HepG2 (cell line): Measurements from ENCODE around the gene EXOC6B. TPM values are rescaled to one million over a fixed set of nuclear protein-coding genes. Genes with fewer than 3 reads are reported as not detected.

Source experiments
- ATAC-seq: fragments of 200-7000 bp; cut with Tn5 transposase; 3 replicates; pipeline ENCODE4 v1.9.1; 2020; ENCODE audit warnings: mild to moderate bottlenecking, moderate library complexity
- BruUV-seq: library from RNA; stranded (reverse); fragments of 400-500 nt; replicated peaks from 2 replicates; lab custom pipeline; 2021; lab: Mats Ljungman, UMichigan
- CTCF ChIA-PET: fragments of 300-600 bp; formaldehyde crosslinking; extraction: SDS; loops from one replicate; lab custom pipeline; 2021; ENCODE audit warnings: low total read pairs, inconsistent platforms, low intra/inter-chr PET ratio; lab: Yijun Ruan, JAX
- POLR2A ChIA-PET: fragments of 350-600 bp; sonication (Branson Sonifier 250); formaldehyde crosslinking; loops from one replicate; lab custom pipeline; 2020; ENCODE audit warnings: antibody characterized with exemption, inconsistent platforms; lab: Yijun Ruan, JAX
- DNase-seq: peaks from one replicate; pipeline ENCODE4 v3.0.0-alpha.2; 2015; ENCODE audit warnings: low spot score
- FAIRE-seq: peaks from 3 replicates; lab custom pipeline; 2011; peaks lifted over from hg19 to GRCh38; lab: Jason Lieb, UNC
- H2AFZ ChIP-seq: one replicate; pipeline ENCODE4 v1.6.1; 2011; ENCODE audit warnings: low read length, inconsistent platforms
- H3K27ac ChIP-seq: fragments of 300-600 bp; 3 replicates; pipeline ENCODE4 v1.8.0; 2011; ENCODE audit warnings: mixed run types, mild to moderate bottlenecking, mixed read lengths, low read length, inconsistent platforms; ENCODE audit not compliant: insufficient read depth; ENCODE audit errors: extremely low read length
- H3K27me3 ChIP-seq, 2 experiments: fragments of 200-600 bp in 1 of 2; 2 replicates in 1 of 2; 3 replicates in 1 of 2; pipeline versions ENCODE4 v1.6.0 to v1.8.0; 2011; ENCODE audit warnings: low read length in 2 of 2, mild to moderate bottlenecking in 2 of 2, moderate library complexity in 2 of 2, inconsistent platforms in 1 of 2; ENCODE audit not compliant: insufficient read depth in 2 of 2, control insufficient read depth in 1 of 2
- H3K36me3 ChIP-seq, 2 experiments: fragments of 200-600 bp in 1 of 2; replicated peaks in 1 of 2; 2 replicates in 1 of 2; 3 replicates in 1 of 2; pipeline versions ENCODE4 v1.5.1 to v1.8.0; 2011; ENCODE audit warnings: low read length in 2 of 2, inconsistent platforms in 1 of 2; ENCODE audit not compliant: insufficient read depth in 2 of 2, control insufficient read depth in 1 of 2
- H3K4me1 ChIP-seq: 2 replicates; pipeline ENCODE4 v1.5.1; 2012; ENCODE audit warnings: low read length, inconsistent platforms; ENCODE audit not compliant: insufficient read depth
- H3K4me2 ChIP-seq: 2 replicates; pipeline ENCODE4 v1.6.0; 2011; ENCODE audit warnings: low read depth, low read length, inconsistent platforms
- H3K4me3 ChIP-seq, 3 experiments: fragments of 200-600 bp in 1 of 3; sonication (generic), shearing (Covaris generic) in 1 of 3; replicated peaks in 1 of 3; 2 replicates each; pipeline ENCODE4 v1.5.1; 2011 to 2016; ENCODE audit warnings: low read length in 3 of 3, inconsistent platforms in 2 of 3, low read depth in 2 of 3, mild to moderate bottlenecking in 2 of 3, control low read depth in 1 of 3, mixed read lengths in 1 of 3; ENCODE audit not compliant: insufficient read depth in 1 of 3
- H3K79me2 ChIP-seq: one replicate; pipeline ENCODE4 v1.6.1; 2011; ENCODE audit warnings: low read length, inconsistent platforms; ENCODE audit not compliant: insufficient read depth
- H3K9ac ChIP-seq: 2 replicates; pipeline ENCODE4 v1.6.0; 2011; ENCODE audit warnings: mild to moderate bottlenecking, low read depth, low read length, inconsistent platforms; ENCODE audit not compliant: insufficient read depth
- H3K9me3 ChIP-seq: 2 replicates; pipeline ENCODE4 v1.5.1; 2012; ENCODE audit warnings: mild to moderate bottlenecking, low read length
- H4K20me1 ChIP-seq: 2 replicates; pipeline ENCODE4 v1.6.0; 2011; ENCODE audit warnings: inconsistent platforms, mild to moderate bottlenecking, low read length, moderate library complexity; ENCODE audit not compliant: insufficient read depth
- ASH2L ChIP-seq: fragments of 300-600, 200-600 bp; sonication (generic); IDR thresholded peaks from 2 replicates; pipeline ENCODE4 v1.7.0; 2017; ENCODE audit warnings: low read depth, mild to moderate bottlenecking, moderate library complexity, mixed read lengths, low read length; ENCODE audit not compliant: insufficient read length
- ATAD3A ChIP-seq: sonication (generic); formaldehyde crosslinking; IDR thresholded peaks from 2 replicates; pipeline ENCODE4 v1.4.0; 2020; ENCODE audit warnings: missing genetic modification reagents
- ISL2 ChIP-seq: sonication (generic); formaldehyde crosslinking; IDR thresholded peaks from 2 replicates; pipeline ENCODE4 v1.5.0; 2020; ENCODE audit warnings: missing genetic modification reagents
- JUND ChIP-seq: sonication (generic); formaldehyde crosslinking; IDR thresholded peaks from 2 replicates; pipeline ENCODE4 v1.8.0; 2022; ENCODE audit warnings: mild to moderate bottlenecking, missing genetic modification reagents
- NRL ChIP-seq: sonication (generic); formaldehyde crosslinking; IDR thresholded peaks from 2 replicates; pipeline ENCODE4 v1.5.0; 2020; ENCODE audit warnings: missing genetic modification reagents, mild to moderate bottlenecking, moderate library complexity, borderline replicate concordance
- SP5 ChIP-seq: IDR thresholded peaks from 2 replicates; pipeline ENCODE4 v1.6.1; 2016; ENCODE audit warnings: low read depth, borderline replicate concordance
- ZNF101 ChIP-seq: sonication (generic); formaldehyde crosslinking; IDR thresholded peaks from 2 replicates; pipeline ENCODE4 v1.4.0; 2020; ENCODE audit warnings: mild to moderate bottlenecking, low read depth, missing genetic modification reagents, borderline replicate concordance
- WGBS: methylation state at CpG from one replicate; pipeline ENCODE4 v1.1.6; 2017; ENCODE audit warnings: low lambda C conversion rate; 5-methylcytosine and 5-hydroxymethylcytosine counted together
- in situ Hi-C: cut with HindIII; loops from 2 replicates; pipeline ENCODE4 v1.10.0; 2017; ENCODE audit warnings: low pct_unique_long_range_greater_than_20kb; ENCODE audit not compliant: extremely low pct_ligation_motif_present
- intact Hi-C: fragments of 100-400 bp; cut with micrococcal nuclease; formaldehyde crosslinking; loops from one replicate; pipeline ENCODE4 v1.10.0; 2022; ENCODE audit not compliant: unreplicated experiment
- polyA plus RNA-seq, 8 experiments: library from polyadenylated mRNA; depleted of rRNA in 3 of 8; stranded (reverse) in 7 of 8; unstranded in 1 of 8; fragments of >200 nt; fragmentation: Illumina TruSeq in 4 of 8; extraction: Trizol in 4 of 8; gene quantifications; 2 replicates each; pipeline versions ENCODE4 v1.2.1 to v1.2.3, GENCODE V29; 2011 to 2016; ENCODE audit warnings: low read depth in 4 of 8, missing spikeins in 1 of 8, mixed read lengths in 1 of 8; ENCODE audit not compliant: insufficient read depth in 1 of 8
- total RNA-seq, 5 experiments: library from RNA; depleted of rRNA; stranded (reverse); fragments of >200 nt; fragmentation: Illumina TruSeq; extraction: Trizol; gene quantifications; 2 replicates each; pipeline ENCODE4 v1.2.3, GENCODE V29; 2016; ENCODE audit warnings: low read depth in 1 of 5

Gene EXOC6B
- total and polyA plus RNA-seq, 2 of the 13 experiments (the other 11 are each of a cell fraction or from before 2014, with no cell fraction given) = 9.1 to 15.9 TPM

GRCh38 chr2:72139471-72139873 is 686.4 kb downstream of the EXOC6B start:
- intact Hi-C loops = no loop called here
- H3K27ac ChIP-seq = no peak overlapping the region
- TF ChIP-seq JUND (CRISPR knock-in tag) (no peak), ATAD3A (no peak), SP5 (CRISPR knock-in tag) (no peak), ISL2 (no peak), ASH2L (no peak)
- FAIRE-seq = no peak
- no peak overlapping the region for H3K9ac ChIP-seq
- H3K79me2 ChIP-seq = no peaks in the 10 kb centered on the region
- no peaks in the 10 kb centered on the region for H3K9me3 ChIP-seq
- DNase-seq = no peak
- no TSS peak for BruUV-seq
- no peak overlapping the region for H2AFZ ChIP-seq
- ChIA-PET CTCF (no interaction called here), POLR2A (no interaction called here)
- ATAC-seq = no peak
- peaks cover 16 to 84% of the 10 kb centered on the region in 2 experiments for H3K27me3 ChIP-seq
- 45% methylated on average over 7 of the region's 8 CpGs for WGBS
- in situ Hi-C loops = no loop called here
- peaks cover 7% of the 10 kb centered on the region; the same call in 1 of the 2 replicates for H4K20me1 ChIP-seq
- H3K36me3 ChIP-seq = no peaks in the 10 kb centered on the region
- H3K4me1 ChIP-seq = peaks cover 24% of the 10 kb centered on the region
- H3K4me2 ChIP-seq = no peak overlapping the region
- H3K4me3 ChIP-seq = no peak overlapping the region

DNA sequence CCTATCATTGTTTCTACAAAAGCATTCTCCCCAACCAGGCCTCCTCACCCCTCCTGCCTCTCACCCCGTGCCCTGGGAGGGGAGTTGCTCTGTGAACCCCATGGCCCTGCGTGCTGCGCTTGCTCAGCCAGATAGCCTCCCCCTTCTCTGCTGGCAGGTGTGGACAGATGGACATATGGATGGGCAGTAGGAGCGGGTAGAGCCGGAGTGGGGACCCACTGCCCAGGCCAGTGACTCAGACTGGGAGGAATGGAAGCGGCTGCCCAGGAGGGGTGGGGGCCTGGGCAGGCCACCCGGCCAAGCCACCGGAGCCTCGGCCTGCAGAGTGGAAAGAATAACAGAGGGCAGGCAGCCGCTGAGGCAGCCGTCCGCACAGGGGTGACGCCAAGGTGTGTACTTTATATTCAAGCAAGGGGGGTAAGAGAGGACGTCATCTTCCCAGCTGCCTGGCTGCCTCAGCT is 686.9 kb downstream of the EXOC6B start:
- Histone ChIP-seq H3K4me2 (no peak overlapping the region), H3K4me1 (peaks cover 24% of the 10 kb centered on the region), H3K36me3 (no peaks in the 10 kb centered on the region), H3K9me3 (no peaks in the 10 kb centered on the region), H3K9ac (no peak overlapping the region), H3K4me3 (no peak overlapping the region), H3K27me3 (peaks cover 18 to 83% of the 10 kb centered on the region in 2 experiments), H3K27ac (no peak overlapping the region), H3K79me2 (no peaks in the 10 kb centered on the region), H4K20me1 (peaks cover 7% of the 10 kb centered on the region; the same call in 1 of the 2 replicates), H2AFZ (no peak overlapping the region)
- WGBS = 35% methylated on average over 14 of the region's 14 CpGs
- in situ Hi-C loops = no loop called here
- 0 out of 2 replicates have a peak, but pooled peaks have one; percentile 0 for TF ChIP-seq NRL (CRISPR knock-in tag)
- TF ChIP-seq ZNF101 = no peak
- DNase-seq (no peak), FAIRE-seq (no peak), ATAC-seq (no peak)
- intact Hi-C loops = no loop called here
- CTCF ChIA-PET = no interaction called here
- POLR2A ChIA-PET = no interaction called here
- BruUV-seq = no TSS peak
